Measurements from ENCODE around the gene OR5H1.

Gene OR5H1

GRCh38 chr3:98151241-98151640, 20.7 kb downstream of the OR5H1 start:
- Histone ChIP-seq H3K9ac (ENCODE audit: low read depth, low read length) (no peak overlapping the region), H3K9me3 (ENCODE audit: control insufficient read depth, insufficient read depth, low read length) (no peaks in the 10 kb centered on the region), H3K36me3 (ENCODE audit: insufficient read depth, low read length) (no peaks in the 10 kb centered on the region), H3K4me1 (ENCODE audit: insufficient read depth, low read length) (no peaks in the 10 kb centered on the region)

- Histone ChIP-seq H3K4me1 (ENCODE audit: insufficient read depth, low read length) (no peaks in the 10 kb centered on the region), H3K9me3 (ENCODE audit: control insufficient read depth, insufficient read depth, low read length) (no peaks in the 10 kb centered on the region), H3K36me3 (ENCODE audit: insufficient read depth, low read length) (no peaks in the 10 kb centered on the region), H3K9ac (ENCODE audit: low read depth, low read length) (no peak within 1 kb of the TSS)
Observed at GRCh38 chr3:98166396-98166795, 35.9 kb downstream of the OR5H1 start, which contains the start of gene OR5H15. OR5H15 (plus strand) TSS chr3:98166696; CDS start chr3:98168700, 2,004 bp downstream.

GRCh38 chr3:98171071-98171470, 40.5 kb downstream of the OR5H1 start:
- H3K9ac ChIP-seq (ENCODE audit: low read depth, low read length): no peak overlapping the region

GRCh38 chr3:98172621-98173020, 42.1 kb downstream of the OR5H1 start:
- H3K9ac ChIP-seq (ENCODE audit: low read depth, low read length): no peak overlapping the region
- no peaks in the 10 kb centered on the region for H3K4me1 ChIP-seq (ENCODE audit: insufficient read depth, low read length)
- H3K9me3 ChIP-seq (ENCODE audit: control insufficient read depth, insufficient read depth, low read length): peaks cover 3% of the 10 kb centered on the region
- no peaks in the 10 kb centered on the region for H3K36me3 ChIP-seq (ENCODE audit: insufficient read depth, low read length)

More at GRCh38 chr3:98171071-98171470, 40.5 kb downstream of the OR5H1 start:
- H3K9me3 ChIP-seq (ENCODE audit: control insufficient read depth, insufficient read depth, low read length): peaks cover 3% of the 10 kb centered on the region
- H3K4me1 ChIP-seq (ENCODE audit: insufficient read depth, low read length): no peaks in the 10 kb centered on the region
- H3K36me3 ChIP-seq (ENCODE audit: insufficient read depth, low read length): no peaks in the 10 kb centered on the region

GRCh38 chr3:98180319-98180890, 49.9 kb downstream of the OR5H1 start:
- no peaks in the 10 kb centered on the region; the same call in 1 of the 2 replicates for H3K4me1 ChIP-seq (ENCODE audit: insufficient read depth, low read length)
- no peaks in the 10 kb centered on the region for H3K9me3 ChIP-seq (ENCODE audit: control insufficient read depth, insufficient read depth, low read length)
- no peak overlapping the region for H3K9ac ChIP-seq (ENCODE audit: low read depth, low read length)
- no peaks in the 10 kb centered on the region for H3K36me3 ChIP-seq (ENCODE audit: insufficient read depth, low read length)

GRCh38 chr3:98182196-98182595, 51.7 kb downstream of the OR5H1 start:
- Histone ChIP-seq H3K4me1 (ENCODE audit: insufficient read depth, low read length) (no peaks in the 10 kb centered on the region; the same call in 1 of the 2 replicates), H3K9ac (ENCODE audit: low read depth, low read length) (no peak overlapping the region), H3K9me3 (ENCODE audit: control insufficient read depth, insufficient read depth, low read length) (no peaks in the 10 kb centered on the region), H3K36me3 (ENCODE audit: insufficient read depth, low read length) (no peaks in the 10 kb centered on the region)

DNA sequence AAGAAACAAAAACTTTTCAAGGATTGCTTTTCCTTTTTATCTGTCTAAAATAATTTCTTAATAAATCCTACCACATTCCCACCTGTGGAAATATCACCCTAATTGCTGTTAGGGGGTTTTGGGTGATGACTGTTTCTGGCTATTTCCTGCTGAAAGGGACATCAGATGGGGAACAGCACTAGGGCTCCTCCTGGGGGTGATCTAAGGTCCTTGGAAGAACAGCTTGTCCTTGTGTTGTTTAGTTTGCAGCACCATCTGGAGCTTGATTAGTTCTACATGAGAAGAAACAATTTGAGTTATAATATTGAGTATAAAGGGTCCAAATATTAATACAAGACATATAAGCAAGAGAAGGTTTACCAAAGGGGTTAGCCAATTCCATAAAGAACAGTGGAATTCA, 54.7 kb downstream of the OR5H1 start:
- Histone ChIP-seq H3K4me1 (ENCODE audit: insufficient read depth, low read length) (no peaks in the 10 kb centered on the region; the same call in 1 of the 2 replicates), H3K9me3 (ENCODE audit: control insufficient read depth, insufficient read depth, low read length) (no peaks in the 10 kb centered on the region), H3K9ac (ENCODE audit: low read depth, low read length) (no peak overlapping the region), H3K36me3 (ENCODE audit: insufficient read depth, low read length) (no peaks in the 10 kb centered on the region)

All from ES-I3 (cell line).